Measurements from ENCODE around the gene UCK2. TPM values are rescaled to one million over a fixed set of nuclear protein-coding genes. Genes with fewer than 3 reads are reported as not detected.
A peak's percentile ranks its signal among the peaks of the same experiment; 100 is the strongest.

UCK2 gene
- total RNA-seq, 1 experiment from 2014 or later: 78.9 TPM

DNA sequence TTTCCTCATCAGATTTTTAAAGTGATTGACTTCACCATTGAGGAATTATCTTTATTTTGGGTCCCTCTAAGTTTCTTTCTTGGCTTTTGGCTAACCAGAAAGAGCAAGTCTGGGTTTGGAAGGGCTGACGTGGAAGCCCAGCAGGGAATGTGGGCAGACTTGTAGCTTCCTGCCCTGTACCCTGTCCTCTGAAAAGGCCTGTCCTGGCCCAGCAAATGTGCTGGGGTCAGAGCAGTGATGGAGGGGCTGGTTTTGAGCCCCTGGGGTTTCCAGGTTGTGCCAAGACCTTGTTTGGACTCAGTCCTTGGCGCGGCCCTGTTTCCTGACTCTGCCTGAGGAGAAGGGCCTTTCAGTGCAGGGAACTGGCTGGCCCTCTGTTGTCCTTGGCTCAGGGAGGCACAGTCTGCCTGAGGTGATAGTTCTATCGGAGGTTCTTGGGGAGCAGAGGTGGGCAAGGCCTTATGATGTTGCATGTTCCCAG lies 72.1 kb downstream of the UCK2 start:
- no peak for DNase-seq (ENCODE audit: low spot score)

GRCh38 chr1:165900576-165901380 lies 73.4 kb downstream of the UCK2 start:
- no peak for DNase-seq (ENCODE audit: low spot score)

GRCh38 chr1:165902565-165902964 lies 75.2 kb downstream of the UCK2 start:
- no peak for DNase-seq (ENCODE audit: low spot score)

DNA sequence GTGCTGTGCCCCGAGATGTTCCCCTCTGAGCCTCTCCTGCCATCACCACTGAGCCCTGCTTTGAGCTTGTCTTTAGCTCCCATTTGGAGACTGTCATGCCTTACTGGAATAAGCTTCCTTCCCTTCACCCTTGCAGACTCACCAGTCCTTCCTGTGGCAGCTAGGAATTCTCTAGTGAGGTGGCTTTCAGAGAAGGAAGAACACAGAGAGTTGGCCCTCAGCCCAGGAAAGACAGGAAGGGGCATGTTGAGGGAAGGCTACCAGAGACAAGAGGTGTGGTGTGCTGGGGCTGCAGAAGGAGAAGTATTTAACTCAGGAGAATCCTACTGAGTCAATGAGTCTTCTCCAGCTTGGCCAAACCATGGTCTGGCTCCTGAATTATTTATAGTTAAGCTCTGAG lies 76.3 kb downstream of the UCK2 start:
- DNase-seq (ENCODE audit: low spot score): peak; percentile 48

DNA sequence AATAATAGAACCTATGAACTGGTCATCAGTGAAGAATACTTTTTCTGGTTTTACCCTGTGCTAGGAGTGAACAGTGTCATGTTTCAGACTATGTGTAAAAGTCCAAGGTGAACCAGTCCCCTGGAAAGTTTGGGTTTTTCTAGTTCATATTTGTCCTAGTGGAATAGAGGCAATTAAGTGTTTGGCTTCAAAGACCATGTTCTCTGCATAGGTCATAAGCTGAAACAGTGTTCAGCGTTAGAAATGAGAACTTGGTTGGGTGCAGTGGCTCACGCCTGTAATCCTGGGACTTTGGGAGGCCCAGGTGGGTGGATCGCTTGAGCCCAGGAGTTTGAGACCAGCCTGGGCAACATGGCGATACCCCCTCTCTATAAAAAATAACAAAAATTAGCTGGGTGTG lies 77.5 kb downstream of the UCK2 start:
- DNase-seq (ENCODE audit: low spot score): no peak

DNA sequence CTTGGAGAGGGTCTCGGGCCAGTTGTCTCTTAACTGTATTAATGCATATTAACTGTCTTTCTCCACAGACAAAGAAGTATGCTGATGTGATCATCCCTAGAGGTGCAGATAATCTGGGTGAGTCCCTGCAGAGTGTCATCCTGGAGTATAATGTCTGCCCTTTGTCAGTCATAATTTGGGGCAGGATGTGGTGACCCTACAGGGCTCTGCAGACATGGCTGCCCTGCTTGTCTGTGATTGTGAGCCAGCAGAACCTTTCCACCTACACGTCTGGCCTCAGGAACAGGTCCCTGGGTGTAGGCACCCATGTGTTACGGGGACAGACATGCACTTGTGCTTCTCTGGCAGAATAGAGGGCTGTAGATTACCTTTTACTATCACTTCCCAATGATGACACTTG lies 78.4 kb downstream of the UCK2 start:
- DNase-seq (ENCODE audit: low spot score): no peak

GRCh38 chr1:165907256-165907857 lies 79.9 kb downstream of the UCK2 start:
- DNase-seq (ENCODE audit: low spot score): no peak

DNA sequence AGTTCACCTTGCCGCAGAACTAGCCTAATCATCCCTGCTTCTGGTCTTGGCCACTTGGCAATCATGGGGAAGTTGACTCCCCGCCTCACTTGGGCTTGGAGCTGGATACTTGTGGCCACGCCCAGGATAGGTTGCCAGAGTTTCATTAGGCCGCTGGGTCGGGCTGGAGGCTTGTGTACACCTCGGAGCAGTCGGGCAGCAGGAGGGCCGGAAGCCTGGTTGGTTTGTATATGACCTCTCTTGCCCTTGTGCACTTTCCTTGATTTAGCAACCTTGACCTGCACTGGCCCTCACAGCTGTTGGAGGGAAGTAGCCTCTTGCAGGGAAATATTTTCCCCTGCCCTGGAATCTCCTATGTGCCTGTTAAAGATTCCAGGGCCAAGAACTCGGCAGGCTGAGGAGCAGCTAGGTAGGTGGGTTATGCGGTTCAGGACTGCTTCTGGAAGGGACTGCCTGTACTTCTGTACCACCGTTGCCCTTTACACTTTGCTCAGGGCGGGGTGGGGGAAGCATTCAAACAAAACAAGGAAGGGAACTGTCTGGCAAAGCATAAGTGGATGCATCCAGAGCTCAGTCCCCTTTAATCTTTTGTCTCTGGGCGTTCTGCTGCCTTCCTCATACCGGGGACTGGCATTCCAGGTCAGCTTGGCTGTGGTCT lies 83.5 kb downstream of the UCK2 start:
- DNase-seq (ENCODE audit: low spot score): no peak

GRCh38 chr1:165911609-165912281 lies 84.3 kb downstream of the UCK2 start:
- DNase-seq (ENCODE audit: low spot score): no peak

DNA sequence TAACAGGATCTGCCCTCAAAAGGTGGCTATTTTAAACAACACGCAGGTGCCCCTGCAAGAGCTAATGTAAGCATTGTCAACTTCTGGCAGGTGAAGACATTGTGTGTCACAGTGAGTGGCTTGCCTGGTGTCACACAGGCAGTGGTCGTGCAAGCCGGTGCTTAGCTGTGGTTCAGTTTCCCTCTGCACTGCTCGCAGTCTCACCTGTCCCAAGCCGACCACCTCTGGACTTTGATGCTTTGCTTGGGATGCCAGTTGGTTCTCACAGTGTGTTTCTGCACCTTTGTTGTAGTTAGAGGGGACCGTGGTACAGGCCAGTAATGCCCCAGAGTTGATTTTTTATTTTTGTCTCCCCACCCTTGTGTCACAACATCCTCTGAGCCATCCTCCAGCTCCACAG lies 85.2 kb downstream of the UCK2 start:
- no peak for DNase-seq (ENCODE audit: low spot score)

DNA sequence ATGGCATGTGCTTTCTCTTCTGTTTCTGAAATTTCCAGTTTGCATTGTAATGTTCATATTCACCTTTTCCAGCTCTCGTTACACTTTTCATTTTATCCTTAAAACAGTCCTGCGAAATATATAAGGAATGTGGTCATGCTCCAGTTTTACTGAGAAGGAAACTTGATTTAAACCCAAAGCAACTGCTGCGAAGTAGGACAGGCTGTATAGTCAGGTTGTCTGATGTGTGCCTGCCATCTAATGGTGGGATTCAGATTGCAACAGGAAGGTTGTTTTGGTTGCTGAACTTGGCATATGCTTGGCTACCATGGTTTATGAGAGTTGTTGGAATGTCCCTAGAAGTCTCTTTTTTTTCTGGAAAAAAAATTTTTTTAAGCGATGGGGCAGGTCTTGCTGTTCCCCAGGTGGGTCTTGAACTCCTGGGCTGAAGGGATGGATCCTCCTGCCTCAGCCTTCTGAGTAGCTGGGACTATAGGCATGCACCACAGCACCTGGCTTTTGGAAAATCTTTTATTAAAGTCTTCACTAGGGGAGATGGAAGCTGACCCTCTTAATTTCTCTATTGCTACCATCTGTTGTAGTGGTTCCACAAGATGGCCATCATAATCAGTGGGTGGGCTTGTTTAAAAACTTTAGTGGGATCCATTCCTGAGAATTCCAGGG lies 86.9 kb downstream of the UCK2 start:
- peak; percentile 63 for DNase-seq (ENCODE audit: low spot score)

DNA sequence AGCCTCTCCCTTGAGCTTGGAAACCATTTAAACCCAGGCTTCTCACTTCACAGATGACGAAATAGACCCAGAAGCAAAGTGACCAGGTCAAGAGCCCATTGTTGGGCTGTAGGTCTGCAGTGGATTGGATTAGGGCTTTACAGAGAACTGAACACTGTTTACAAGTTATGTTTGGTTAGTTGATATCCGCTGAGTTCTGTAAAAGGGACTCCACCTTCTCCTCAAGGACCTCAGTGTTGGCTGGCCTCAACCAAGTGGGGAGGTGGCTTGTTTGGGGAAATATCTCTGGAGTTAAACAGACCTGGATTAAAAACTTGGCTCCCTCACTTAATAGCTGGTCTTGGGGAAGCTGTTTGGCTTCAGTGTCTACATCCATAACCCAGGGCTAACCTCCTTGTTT lies 88.1 kb downstream of the UCK2 start:
- DNase-seq (ENCODE audit: low spot score): no peak

GRCh38 chr1:165915932-165916348 lies 88.5 kb downstream of the UCK2 start:
- DNase-seq (ENCODE audit: low spot score): no peak

DNA sequence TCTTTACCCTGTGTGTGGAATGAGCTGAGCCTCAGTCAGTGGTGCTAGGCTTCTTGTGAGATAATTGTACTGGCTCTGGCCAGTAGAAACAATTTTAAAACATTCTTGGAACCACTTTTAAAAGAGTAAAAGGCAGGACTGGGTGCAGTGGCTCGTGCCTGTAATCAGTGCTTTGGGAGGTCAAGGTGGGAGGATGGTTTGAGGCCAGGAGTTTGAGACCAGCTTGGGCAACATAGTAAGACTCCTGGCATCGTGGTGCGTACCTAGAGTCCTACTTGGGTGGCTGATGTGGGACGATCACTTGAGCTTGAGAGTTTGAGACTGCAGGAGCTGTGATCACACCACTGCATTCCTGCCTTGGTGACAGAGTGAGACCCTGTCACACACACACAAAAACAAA lies 89.8 kb downstream of the UCK2 start:
- DNase-seq (ENCODE audit: low spot score): no peak

GRCh38 chr1:165924117-165924516 lies 96.7 kb downstream of the UCK2 start:
- no peak for DNase-seq (ENCODE audit: low spot score)

GRCh38 chr1:165925498-165926079 lies 98.2 kb downstream of the UCK2 start:
- no peak for DNase-seq (ENCODE audit: low spot score)

- no peak for DNase-seq (ENCODE audit: low spot score)
These were observed 99.8 kb downstream of the UCK2 start for GRCh38 chr1:165927169-165927568.

DNA sequence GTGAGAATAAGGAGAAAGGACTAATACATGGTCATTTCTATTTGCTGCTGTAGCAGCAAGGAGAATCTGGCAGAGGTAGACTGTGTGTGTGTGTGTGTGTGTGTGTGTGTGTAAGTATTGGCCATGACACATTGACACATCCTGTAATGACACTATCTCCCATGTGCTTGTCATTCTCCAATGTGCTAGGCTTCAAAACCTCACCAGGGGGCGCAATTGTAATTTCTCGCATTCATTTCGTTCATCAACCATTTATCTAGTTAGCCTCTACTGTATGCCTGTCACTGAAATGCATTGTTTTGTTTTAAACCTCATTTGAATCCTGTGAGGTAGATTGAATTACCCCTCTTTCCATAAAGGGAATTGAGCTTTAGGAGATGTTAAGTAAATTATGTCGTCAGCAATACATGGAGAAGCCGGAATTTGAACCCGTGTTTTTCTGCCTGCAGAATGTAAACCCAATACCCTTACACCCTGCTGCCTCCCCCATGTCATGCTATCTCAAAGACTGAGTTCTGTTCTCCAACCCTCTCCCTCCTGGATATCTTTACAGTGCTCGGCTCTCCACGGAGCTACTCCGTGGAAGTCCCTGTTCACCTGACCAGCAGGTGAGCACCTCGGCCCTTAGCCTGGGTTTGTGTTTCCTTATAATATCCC lies 100.8 kb downstream of the UCK2 start:
- peak; percentile 29 for DNase-seq (ENCODE audit: low spot score)

GRCh38 chr1:165930961-165931360 lies 103.5 kb downstream of the UCK2 start:
- no peak for DNase-seq (ENCODE audit: low spot score)

GRCh38 chr1:165933446-165934170 lies 106.2 kb downstream of the UCK2 start:
- no peak for DNase-seq (ENCODE audit: low spot score)

All from H4 (cell line).